ENCODE results near the gene ELN.

ELN gene

DNA sequence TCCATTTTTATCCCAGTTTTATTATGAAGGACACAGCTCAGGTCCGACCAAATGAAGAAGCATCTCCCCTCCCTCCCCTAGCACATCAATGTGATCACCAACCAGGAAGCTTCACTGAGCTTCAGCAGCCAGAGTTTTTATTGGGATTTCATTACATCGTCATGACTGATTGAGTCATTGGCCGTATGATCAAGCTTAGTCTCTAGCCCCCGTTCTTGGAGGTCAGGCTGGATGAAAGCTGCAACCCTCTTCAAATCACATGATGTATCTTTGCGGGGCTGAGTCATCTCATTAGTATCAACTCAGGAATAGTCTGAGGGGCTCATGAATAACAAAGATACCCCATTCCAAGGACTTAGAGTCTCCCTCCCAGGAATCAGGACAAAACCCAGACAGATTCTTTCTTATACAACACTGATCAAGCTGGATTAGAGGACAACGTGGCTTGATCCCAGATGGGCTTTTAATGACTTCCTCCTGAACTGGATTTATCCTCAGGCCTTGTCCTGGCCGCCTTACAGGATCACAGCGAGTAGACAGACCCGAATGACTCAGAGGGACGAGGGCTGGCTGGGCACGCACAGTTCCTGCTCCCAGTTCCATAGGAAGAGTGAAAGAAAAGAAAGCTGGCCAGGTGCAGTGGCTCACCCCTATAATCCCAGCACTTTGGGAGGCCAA lies 70.1 kb downstream of the ELN start:
- DNase-seq, result no peak

DNA sequence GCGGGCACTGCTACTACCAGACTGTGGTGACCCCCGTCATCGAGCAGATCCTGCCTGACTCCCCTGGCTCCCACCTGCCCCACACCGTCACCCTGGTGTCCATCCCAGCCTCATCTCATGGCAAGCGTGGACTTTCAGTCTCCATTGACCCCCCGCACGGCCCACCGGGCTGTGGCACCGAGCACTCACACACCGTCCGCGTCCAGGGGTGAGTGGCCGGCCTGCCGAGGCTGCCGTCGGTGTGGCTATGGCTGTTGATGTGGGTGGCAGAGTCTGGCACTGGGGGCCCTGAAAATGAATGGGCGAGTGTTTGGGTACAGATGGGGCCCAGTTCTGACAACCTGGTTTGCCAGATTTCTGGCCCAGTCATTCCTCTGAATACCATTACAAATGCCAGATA lies 71.1 kb downstream of the ELN start:
- DNase-seq, result no peak

DNA sequence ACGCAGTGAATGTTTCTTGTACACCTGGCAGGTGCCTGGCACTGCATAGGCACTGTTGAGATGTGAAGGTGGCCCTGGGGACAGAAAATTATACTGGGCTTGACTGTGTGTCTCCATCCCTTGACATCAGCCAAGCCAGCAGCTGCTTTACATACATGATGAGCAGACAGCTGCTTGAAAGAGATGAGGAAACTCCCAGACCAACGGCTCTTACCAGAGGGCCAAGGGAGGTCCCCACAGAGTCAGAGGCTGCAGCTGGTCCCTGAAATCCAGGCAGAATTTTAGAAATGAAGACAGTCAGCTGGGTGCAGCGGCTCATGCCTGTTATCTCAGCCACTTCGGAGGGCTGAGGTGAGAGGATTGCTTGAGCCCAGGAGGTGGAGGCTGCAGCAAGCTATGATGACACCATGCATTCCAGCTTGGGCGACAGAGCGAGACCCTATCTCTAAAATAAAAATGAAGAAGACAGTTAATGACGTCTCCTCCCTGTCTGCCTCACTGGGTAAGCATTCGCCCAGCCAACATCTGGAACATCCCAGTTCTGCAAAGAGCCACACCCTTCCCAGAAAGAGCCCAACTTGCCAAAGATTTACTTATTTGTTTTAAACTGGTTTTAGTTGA lies 73.2 kb downstream of the ELN start:
- DNase-seq, result no peak

DNA sequence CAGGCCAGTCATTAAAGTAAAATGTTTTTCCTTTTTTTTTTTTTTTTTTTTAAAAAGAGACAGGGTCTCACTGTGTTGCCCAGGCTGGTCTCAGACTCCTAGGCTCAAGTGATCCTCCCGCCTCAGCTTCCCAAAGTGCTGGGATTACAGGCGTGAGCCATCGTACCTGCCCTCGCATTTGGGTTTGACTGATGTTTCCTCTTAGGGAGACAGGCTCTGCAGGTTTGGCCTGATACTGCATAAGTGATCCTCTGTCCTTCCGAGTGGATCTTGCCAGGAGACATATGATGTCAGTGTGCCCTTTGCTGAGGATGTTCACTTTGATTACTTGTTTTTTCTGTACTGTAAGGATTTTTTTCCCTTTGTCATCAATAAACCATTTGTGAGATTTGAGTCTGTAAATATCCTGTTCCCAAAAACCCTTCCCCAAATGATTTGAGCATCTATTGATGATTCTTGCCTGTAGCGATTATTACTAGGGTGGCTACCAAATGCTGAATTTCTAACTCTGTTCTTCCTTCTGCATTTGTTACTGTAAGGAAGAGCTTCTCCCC lies 75.3 kb downstream of the ELN start:
- no peak for DNase-seq

DNA sequence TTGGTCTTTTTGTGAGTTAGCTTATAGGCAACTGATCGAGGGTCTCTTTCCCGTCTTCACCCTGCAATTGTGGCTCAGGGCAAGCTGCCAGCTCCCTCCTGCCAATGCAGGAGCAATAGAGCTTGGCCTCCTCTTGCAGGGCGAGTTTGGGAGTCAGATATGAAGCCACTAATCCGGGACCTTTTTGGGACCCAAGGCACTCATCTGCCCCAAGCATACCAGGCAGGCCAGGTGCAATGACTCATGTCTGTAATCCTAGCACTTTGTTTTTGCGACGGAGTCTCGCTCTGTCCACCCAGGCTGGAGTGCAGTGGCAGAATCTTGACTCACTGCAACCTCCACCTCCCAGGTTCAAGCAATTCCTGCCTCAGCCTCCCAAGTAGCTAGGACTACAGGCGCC lies 76.7 kb downstream of the ELN start:
- DNase-seq, result no peak

DNA sequence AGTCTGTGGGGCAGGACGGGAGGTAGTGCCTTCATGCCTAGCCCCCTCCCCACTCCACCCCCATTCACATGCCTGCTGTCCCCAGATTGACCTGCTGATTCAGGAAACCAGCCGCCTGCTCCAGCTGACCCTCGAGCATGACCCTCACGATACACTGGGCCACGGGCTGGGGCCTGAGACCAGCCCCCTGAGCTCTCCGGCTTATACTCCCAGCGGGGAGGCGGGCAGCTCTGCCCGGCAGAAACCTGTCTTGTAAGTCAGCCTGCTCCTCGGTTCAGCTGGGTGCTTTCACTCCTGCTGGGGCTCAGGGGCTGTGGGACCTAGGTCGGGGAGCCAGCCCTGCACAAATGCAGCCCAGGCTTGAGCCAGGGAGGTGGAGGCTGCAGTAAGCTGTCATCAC lies 78.0 kb downstream of the ELN start:
- DNase-seq, result no peak

DNA sequence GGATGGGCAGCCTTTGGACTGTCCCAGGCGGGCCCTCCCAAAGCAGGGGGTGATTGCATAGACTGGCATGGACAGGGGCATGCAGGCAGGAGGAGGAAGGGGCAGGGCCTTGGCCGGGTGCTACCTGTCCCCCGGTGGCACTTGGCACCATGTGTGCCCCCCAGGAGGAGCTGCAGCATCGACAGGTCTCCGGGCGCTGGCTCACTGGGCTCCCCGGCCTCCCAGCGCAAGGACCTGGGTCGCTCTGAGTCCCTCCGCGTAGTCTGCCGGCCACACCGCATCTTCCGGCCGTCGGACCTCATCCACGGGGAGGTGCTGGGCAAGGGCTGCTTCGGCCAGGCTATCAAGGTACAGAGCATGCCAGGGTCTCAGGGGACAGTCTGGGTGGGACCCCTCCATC lies 78.9 kb downstream of the ELN start:
- DNase-seq, result no peak

DNA sequence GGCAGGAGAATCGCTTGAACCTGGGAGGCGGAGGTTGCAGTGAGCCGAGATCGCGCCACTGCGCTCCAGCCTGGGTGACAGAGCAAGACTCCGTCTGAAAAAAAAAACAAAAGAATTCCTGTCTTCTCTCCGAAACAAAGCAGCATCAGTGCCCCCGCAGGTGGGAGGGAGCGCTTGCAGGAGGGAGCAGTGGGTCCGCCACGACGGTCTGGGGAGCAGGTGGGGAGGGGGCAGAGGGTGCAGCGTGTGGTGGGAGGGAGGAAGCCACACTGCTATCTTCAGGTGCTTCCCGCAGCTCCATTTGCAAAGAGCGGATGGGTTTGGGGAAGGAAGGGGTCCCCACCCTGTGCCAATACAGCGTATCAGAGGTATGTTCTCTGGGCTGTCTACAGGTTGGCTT lies 87.4 kb downstream of the ELN start:
- DNase-seq, result no peak

DNA sequence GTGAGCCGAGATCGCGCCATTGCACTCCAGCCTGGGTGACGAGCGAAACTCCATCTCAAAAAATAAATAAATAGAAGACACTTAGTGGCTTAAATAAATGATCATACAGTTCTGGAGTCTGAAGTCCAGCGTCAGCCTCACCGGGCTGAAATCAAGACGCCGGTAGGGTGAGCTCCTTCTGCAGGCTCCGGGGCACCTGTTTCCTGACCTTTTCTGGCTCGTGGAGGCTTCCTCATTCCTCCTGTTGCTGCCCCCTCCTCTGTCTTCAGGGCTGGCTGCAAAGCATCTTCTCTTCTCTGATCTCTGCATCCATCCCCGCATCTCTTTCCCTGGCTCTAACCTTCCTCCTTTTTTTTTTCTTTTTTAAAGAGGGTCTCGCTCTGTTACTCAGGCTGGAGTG lies 88.4 kb downstream of the ELN start:
- no peak for DNase-seq

Data from activated CD8-positive, alpha-beta memory T cell treated with anti-CD3 and anti-CD28 coated beads, Interleukin-2, amount 50 U/mL, for 48 hours (primary cell).